ENCODE measurements around the gene MRPL18. TPM values are rescaled to one million over a fixed set of nuclear protein-coding genes. Genes with fewer than 3 reads are reported as not detected.
"Not testable (repeated sequence)": the region's sequence is repeated elsewhere in the genome, so short reads cannot be mapped to it uniquely, and the experiment has no call there.

Gene MRPL18
- total and polyA plus RNA-seq, 5 experiments from 2014 or later: 36.2 to 131 (median 63.0) TPM

DNA sequence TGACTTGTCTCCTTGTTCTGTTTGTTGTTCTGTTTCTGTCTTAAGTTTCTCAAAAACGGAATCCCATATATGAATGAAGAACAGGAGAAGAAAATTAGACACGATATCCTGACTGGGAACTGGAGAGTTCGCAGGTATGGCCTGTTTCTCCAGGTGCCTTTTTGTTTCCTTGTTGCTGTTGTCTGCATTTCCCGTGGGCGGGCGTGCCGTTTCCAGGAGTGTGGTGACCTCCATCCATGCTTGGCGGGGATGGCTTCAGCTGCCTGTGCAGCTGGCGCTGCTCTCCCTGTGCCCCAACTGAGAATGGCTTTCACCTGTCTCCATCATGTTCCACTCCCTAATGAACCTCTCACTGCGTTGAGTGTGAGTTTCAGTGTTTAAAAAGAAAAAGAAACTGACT lies 14.2 kb downstream of the MRPL18 start:
- no peaks in the 10 kb centered on the region for H3K9me3 Mint-ChIP-seq
- H3K36me3 Mint-ChIP-seq: peaks cover 0 to 7% (median 2%) of the 10 kb centered on the region in 3 donors
- ATAC-seq: no peak
- no peaks in the 10 kb centered on the region for H3K27me3 Mint-ChIP-seq
- no peak overlapping the region for H3K4me3 Mint-ChIP-seq
- POLR2A ChIA-PET: interaction anchor here (1.1 kb wide), 1 partner anchor 15 kb away, joined by 3 read pairs; the partner anchor contains the start of gene TCP1
- DNase-seq: no peak
- H3K27ac Mint-ChIP-seq: peak overlapping the region in 1 of 10 donors; percentile 34
- H3K4me1 Mint-ChIP-seq: peaks cover 0 to 2% (median under 1%) of the 10 kb centered on the region in 4 donors

- POLR2A ChIA-PET: interaction anchor here (1.1 kb wide), 1 partner anchor 16 kb away, joined by 3 read pairs; the partner anchor contains the start of gene TCP1
- DNase-seq: no peak
- no peak for ATAC-seq
- no peaks in the 10 kb centered on the region for H3K9me3 Mint-ChIP-seq
- H3K36me3 Mint-ChIP-seq: peaks cover 0 to 3% (median 3%) of the 10 kb centered on the region in 3 donors
- H3K27me3 Mint-ChIP-seq: no peaks in the 10 kb centered on the region
- peak overlapping the region in 1 of 10 donors; percentile 47 for H3K27ac Mint-ChIP-seq
- H3K4me1 Mint-ChIP-seq: peaks cover 0 to 4% (median 1%) of the 10 kb centered on the region in 4 donors
- H3K4me3 Mint-ChIP-seq: no peak overlapping the region
Measured at GRCh38 chr6:159805440-159806020, 15.3 kb downstream of the MRPL18 start.

DNA sequence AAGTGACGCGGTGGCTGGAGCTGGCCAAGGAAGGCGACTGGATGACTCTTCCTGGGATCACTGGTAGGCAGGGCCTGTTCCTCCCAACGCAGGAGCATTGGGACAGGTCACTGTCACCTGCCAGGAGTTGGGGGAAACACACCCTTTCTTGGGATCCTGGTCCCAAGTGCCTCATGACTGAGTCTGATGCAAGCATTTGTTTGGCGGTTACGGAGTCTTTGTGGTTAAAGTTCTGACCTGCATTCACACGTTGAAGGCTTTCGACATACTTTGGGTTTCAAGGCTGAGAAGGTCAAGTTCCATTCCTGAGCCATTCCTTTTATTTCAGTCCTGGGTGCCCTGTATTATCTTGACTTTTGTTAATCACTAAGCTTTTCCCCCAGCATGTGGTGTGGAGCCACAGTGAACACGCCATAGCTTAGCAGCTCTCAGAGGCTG lies 15.8 kb downstream of the MRPL18 start:
- ATAC-seq (no peak), DNase-seq (no peak)
- Mint-ChIP-seq H3K4me1 (peaks cover 0 to 4% (median 1%) of the 10 kb centered on the region in 4 donors), H3K27me3 (no peaks in the 10 kb centered on the region), H3K27ac (peak overlapping the region in 1 of 10 donors; percentile 47), H3K9me3 (no peaks in the 10 kb centered on the region), H3K36me3 (peaks cover 0 to 7% (median 4%) of the 10 kb centered on the region in 3 donors), H3K4me3 (no peak overlapping the region)
- POLR2A ChIA-PET: no interaction called here

- ATAC-seq (no peak), DNase-seq (no peak)
- no peak overlapping the region for H3K4me3 Mint-ChIP-seq
- H3K27ac Mint-ChIP-seq: no peak overlapping the region
- no peaks in the 10 kb centered on the region for H3K9me3 Mint-ChIP-seq
- POLR2A ChIA-PET: no interaction called here
- peaks cover 0 to 4% (median 1%) of the 10 kb centered on the region in 4 donors for H3K4me1 Mint-ChIP-seq
- no peaks in the 10 kb centered on the region for H3K27me3 Mint-ChIP-seq
- H3K36me3 Mint-ChIP-seq: peaks cover 0 to 7% (median 4%) of the 10 kb centered on the region in 3 donors
Measured at GRCh38 chr6:159807150-159807858, 17.0 kb downstream of the MRPL18 start.

- Mint-ChIP-seq H3K9me3 (no peaks in the 10 kb centered on the region), H3K4me1 (peaks cover 0 to 4% (median 1%) of the 10 kb centered on the region in 4 donors)
- no peak for ATAC-seq
Measured at GRCh38 chr6:159808647-159809046, 18.4 kb downstream of the MRPL18 start.

GRCh38 chr6:159809149-159809548 lies 18.9 kb downstream of the MRPL18 start:
- H3K4me3 Mint-ChIP-seq: no peak overlapping the region
- no peaks in the 10 kb centered on the region for H3K27me3 Mint-ChIP-seq
- no peak overlapping the region for H3K27ac Mint-ChIP-seq
- no peak for ATAC-seq
- H3K4me1 Mint-ChIP-seq: peaks cover 0 to 4% (median 1%) of the 10 kb centered on the region in 4 donors
- POLR2A ChIA-PET: interaction anchor here (0.7 kb wide), 1 partner anchor 46 kb away, joined by 3 read pairs; no protein-coding TSS in a partner anchor
- no peak for DNase-seq
- H3K36me3 Mint-ChIP-seq: peaks cover 0 to 8% (median 4%) of the 10 kb centered on the region in 3 donors
- no peaks in the 10 kb centered on the region for H3K9me3 Mint-ChIP-seq

More at GRCh38 chr6:159808647-159809046, 18.4 kb downstream of the MRPL18 start:
- POLR2A ChIA-PET: interaction anchor here (0.7 kb wide), 1 partner anchor 46 kb away, joined by 3 read pairs; no protein-coding TSS in a partner anchor
- peaks cover 0 to 7% (median 4%) of the 10 kb centered on the region in 3 donors for H3K36me3 Mint-ChIP-seq
- DNase-seq: no peak
- H3K27me3 Mint-ChIP-seq: no peaks in the 10 kb centered on the region
- no peak overlapping the region for H3K4me3 Mint-ChIP-seq
- H3K27ac Mint-ChIP-seq: no peak overlapping the region

DNA sequence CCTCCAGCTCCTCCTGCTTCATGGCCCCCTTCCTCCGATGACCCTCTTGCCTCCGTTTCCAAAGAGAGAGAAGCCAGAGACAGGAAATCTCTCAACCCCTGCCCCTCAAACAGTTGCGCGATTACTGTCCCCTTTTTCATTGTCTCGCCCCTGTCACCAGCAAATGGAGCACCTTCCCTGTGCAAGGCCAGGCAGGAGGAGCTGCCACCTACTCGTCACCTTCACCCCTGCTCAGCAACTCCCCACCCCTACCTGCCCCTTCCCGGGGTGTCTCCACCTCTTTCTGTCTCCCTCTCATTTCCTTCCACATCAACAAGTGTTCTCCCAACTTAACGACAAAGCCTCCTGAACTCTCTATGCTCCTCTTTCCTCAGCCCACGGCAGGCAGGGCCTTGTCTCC lies 23.5 kb downstream of the MRPL18 start:
- H3K27ac Mint-ChIP-seq: peak overlapping the region in 1 of 10 donors; percentile 37
- ATAC-seq (no peak), DNase-seq (no peak)
- no peaks in the 10 kb centered on the region for H3K27me3 Mint-ChIP-seq
- no peaks in the 10 kb centered on the region for H3K9me3 Mint-ChIP-seq
- POLR2A ChIA-PET: no interaction called here
- peaks cover 0 to 8% (median 4%) of the 10 kb centered on the region in 3 donors for H3K36me3 Mint-ChIP-seq
- H3K4me1 Mint-ChIP-seq: peaks cover 0 to 8% (median 5%) of the 10 kb centered on the region in 4 donors
- no peak overlapping the region for H3K4me3 Mint-ChIP-seq

DNA sequence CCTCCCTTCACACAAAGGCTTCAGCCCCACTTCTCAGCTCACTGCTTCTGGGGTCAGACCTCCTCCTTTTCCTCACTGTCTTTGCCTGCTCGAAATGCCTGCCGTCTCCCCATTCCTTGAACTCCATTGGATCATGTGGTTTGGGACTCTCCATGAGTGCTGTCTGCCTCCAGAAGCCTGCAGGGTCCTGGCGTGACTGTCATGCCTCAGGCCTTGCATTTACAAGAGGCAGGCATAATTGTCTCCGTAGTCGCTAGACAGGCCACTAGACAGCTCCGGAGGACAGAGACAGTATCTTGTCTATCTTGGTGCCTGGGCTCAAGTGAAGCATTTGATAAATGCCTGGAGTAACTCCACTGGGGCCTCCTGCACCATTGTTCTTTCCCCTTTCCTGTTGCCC lies 25.1 kb downstream of the MRPL18 start:
- Mint-ChIP-seq H3K9me3 (no peaks in the 10 kb centered on the region), H3K36me3 (peaks cover 0 to 7% (median 5%) of the 10 kb centered on the region in 3 donors), H3K4me3 (no peak overlapping the region), H3K27ac (peak overlapping the region in 2 of 10 donors; percentile 59 to 72), H3K27me3 (no peaks in the 10 kb centered on the region), H3K4me1 (peaks cover 11 to 22% (median 16%) of the 10 kb centered on the region in 4 donors)
- DNase-seq (no peak), ATAC-seq (no peak)
- POLR2A ChIA-PET: no interaction called here

GRCh38 chr6:159816775-159817174 lies 26.5 kb downstream of the MRPL18 start:
- H3K4me3 Mint-ChIP-seq, H3K27me3 Mint-ChIP-seq, H3K36me3 Mint-ChIP-seq, H3K9me3 Mint-ChIP-seq, DNase-seq, ATAC-seq: not testable (repeated sequence)
- H3K27ac Mint-ChIP-seq: peak overlapping the region in 2 of 10 donors; percentile 28 to 86
- H3K4me1 Mint-ChIP-seq: peaks cover 17 to 33% (median 25%) of the 10 kb centered on the region in 4 donors
- POLR2A ChIA-PET: interaction anchor here (0.6 to 0.7 kb wide), 2 partner anchors 13 to 27 kb away, joined by 4 read pairs; no protein-coding TSS in a partner anchor

DNA sequence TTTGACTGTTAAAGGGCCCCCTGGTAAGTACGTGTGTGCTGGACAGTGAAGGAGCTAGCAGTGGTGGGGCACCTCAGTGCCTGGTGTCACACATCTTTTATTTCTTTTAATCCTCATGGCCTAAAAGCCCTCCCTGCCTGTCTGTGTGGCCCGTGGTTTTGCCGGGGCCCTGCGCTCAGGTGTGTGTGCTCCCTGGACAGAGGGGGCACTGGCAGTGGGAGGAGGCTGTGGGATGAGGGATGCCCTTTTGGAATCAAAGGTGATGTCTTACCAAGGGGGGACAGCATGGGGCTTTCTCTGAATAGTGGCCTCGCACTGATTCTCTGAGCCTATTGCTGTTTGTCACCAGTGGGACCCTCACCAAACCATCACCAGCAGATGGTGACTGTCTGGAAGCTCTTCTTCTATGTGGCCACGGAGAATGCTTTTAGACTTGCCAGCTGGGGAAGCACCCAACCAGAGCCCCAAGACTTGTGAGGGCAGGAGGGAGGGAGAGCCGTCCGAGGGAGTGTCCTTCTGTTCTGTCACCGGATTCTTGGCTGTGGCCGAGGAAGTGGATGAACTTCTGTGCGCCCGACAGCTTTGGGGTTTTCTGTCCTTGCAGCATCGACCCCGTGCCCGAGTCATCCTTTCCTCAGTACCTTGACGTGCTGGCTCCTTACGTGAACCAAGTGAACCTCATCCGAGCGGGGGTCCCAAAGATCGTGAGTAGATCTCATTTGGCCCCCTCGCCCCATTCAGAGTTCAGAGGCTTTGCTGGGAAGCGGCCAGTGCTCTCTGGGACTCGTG lies 27.9 kb downstream of the MRPL18 start:
- Mint-ChIP-seq H3K27me3 (no peaks in the 10 kb centered on the region), H3K9me3 (no peaks in the 10 kb centered on the region), H3K4me3 (no peak overlapping the region), H3K4me1 (peaks cover 21 to 39% (median 25%) of the 10 kb centered on the region in 4 donors), H3K27ac (peak overlapping the region in 6 of 10 donors; percentile 32 to 94 (median 56)), H3K36me3 (peaks cover 0 to 11% (median 2%) of the 10 kb centered on the region in 3 donors)
- DNase-seq (no peak), ATAC-seq (no peak)
- POLR2A ChIA-PET: interaction anchor here (0.6 kb wide), 1 partner anchor 26 kb away, joined by 4 read pairs; no protein-coding TSS in a partner anchor

- POLR2A ChIA-PET: interaction anchor here (1.4 to 4.5 kb wide), 3 partner anchors 14 to 92 kb away, joined by 4 to 25 read pairs (median 21); partner anchors contain the start of genes MRPL18, TCP1 and WTAP
- no peak for ATAC-seq
- H3K4me3 Mint-ChIP-seq: peak overlapping the region in 8 of 10 donors; percentile 77 to 88 (median 87)
- no peaks in the 10 kb centered on the region for H3K27me3 Mint-ChIP-seq
- H3K9me3 Mint-ChIP-seq: no peaks in the 10 kb centered on the region
- peak overlapping the region in 9 of 10 donors; percentile 26 to 96 (median 92) for H3K27ac Mint-ChIP-seq
- peaks cover 21 to 39% (median 25%) of the 10 kb centered on the region in 4 donors for H3K4me1 Mint-ChIP-seq
- no peak for DNase-seq
- H3K36me3 Mint-ChIP-seq: peaks cover 0 to 11% (median under 1%) of the 10 kb centered on the region in 3 donors
Measured at GRCh38 chr6:159819098-159819497, 28.8 kb downstream of the MRPL18 start.

Measured in naive thymus-derived CD8-positive, alpha-beta T cell (primary cell).